Measurements from ENCODE around the gene RHOBTB3.

The RHOBTB3 gene

GRCh38 chr5:95815155-95815729 lies 84.1 kb downstream of the RHOBTB3 start:
- ATAC-seq, result no peak
- no peak for TF ChIP-seq ARNTL (CRISPR knock-in tag; IDR thresholded peaks at IDR 0.05; ENCODE audit: borderline replicate concordance, low read depth)

GRCh38 chr5:95816341-95816740 lies 85.2 kb downstream of the RHOBTB3 start:
- TF ChIP-seq ZFP30 (CRISPR knock-in tag; IDR thresholded peaks at IDR 0.05), result no peak
- no peak for TF ChIP-seq ARNTL (CRISPR knock-in tag; IDR thresholded peaks at IDR 0.05; ENCODE audit: borderline replicate concordance, low read depth)
- TF ChIP-seq TSHZ2 (CRISPR knock-in tag; IDR thresholded peaks at IDR 0.05), result no peak
- TF ChIP-seq ESRRG (CRISPR knock-in tag; IDR thresholded peaks at IDR 0.05), result no peak
- no peak for TF ChIP-seq OSR1 (CRISPR knock-in tag; IDR thresholded peaks at IDR 0.05)
- no peak for TF ChIP-seq TOX (CRISPR knock-in tag; IDR thresholded peaks at IDR 0.05; ENCODE audit: borderline replicate concordance)
- no peak for TF ChIP-seq ZC3H10 (CRISPR knock-in tag; IDR thresholded peaks at IDR 0.05)
- no peak for TF ChIP-seq CREB5 (CRISPR knock-in tag; IDR thresholded peaks at IDR 0.05; ENCODE audit: low read depth)
- no peak for TF ChIP-seq GLIS3 (CRISPR knock-in tag; IDR thresholded peaks at IDR 0.05)
- no peak for TF ChIP-seq BACH2 (CRISPR knock-in tag; IDR thresholded peaks at IDR 0.05; ENCODE audit: borderline replicate concordance)
- ATAC-seq, result no peak

- TF ChIP-seq CSRNP3 (CRISPR knock-in tag; IDR thresholded peaks at IDR 0.05) (no peak), ESRRG (CRISPR knock-in tag; IDR thresholded peaks at IDR 0.05) (no peak), PPARA (CRISPR knock-in tag; IDR thresholded peaks at IDR 0.05; ENCODE audit: borderline replicate concordance) (no peak), RARB (CRISPR knock-in tag; IDR thresholded peaks at IDR 0.05) (no peak), POU6F1 (CRISPR knock-in tag; IDR thresholded peaks at IDR 0.05; ENCODE audit: borderline replicate concordance, low read depth) (no peak), TSHZ2 (CRISPR knock-in tag; IDR thresholded peaks at IDR 0.05) (no peak), TOX (CRISPR knock-in tag; IDR thresholded peaks at IDR 0.05; ENCODE audit: borderline replicate concordance) (no peak), ZFP3 (CRISPR knock-in tag; IDR thresholded peaks at IDR 0.05) (no peak), GLIS3 (CRISPR knock-in tag; IDR thresholded peaks at IDR 0.05) (no peak), SNAI2 (CRISPR knock-in tag; IDR thresholded peaks at IDR 0.05) (no peak), ZFP30 (CRISPR knock-in tag; IDR thresholded peaks at IDR 0.05) (no peak), ZC3H10 (CRISPR knock-in tag; IDR thresholded peaks at IDR 0.05) (no peak), ISL1 (CRISPR knock-in tag; IDR thresholded peaks at IDR 0.05) (no peak), OSR1 (CRISPR knock-in tag; IDR thresholded peaks at IDR 0.05) (no peak), CSDC2 (CRISPR knock-in tag; IDR thresholded peaks at IDR 0.05) (no peak), PATZ1 (CRISPR knock-in tag; IDR thresholded peaks at IDR 0.05; ENCODE audit: borderline replicate concordance) (no peak), ZNF70 (CRISPR knock-in tag; IDR thresholded peaks at IDR 0.05) (no peak), ARNTL (CRISPR knock-in tag; IDR thresholded peaks at IDR 0.05; ENCODE audit: borderline replicate concordance, low read depth) (no peak)
- ATAC-seq, result no peak
These were observed 85.6 kb downstream of the RHOBTB3 start for GRCh38 chr5:95816776-95817175.

Measured in SK-N-SH treated with all-trans-retinoic acid at 6 μM for 48 hours (cell line).